MCF 10A (cell line): ENCODE measurements around the gene SPG21. TPM values are rescaled to one million over a fixed set of nuclear protein-coding genes. Genes with fewer than 3 reads are reported as not detected.

Experiments used
- BruUV-seq: library from RNA; stranded (reverse); fragments of 400-500 nt; replicated peaks from 2 replicates; lab custom pipeline; 2021; lab: Mats Ljungman, UMichigan
- CTCF ChIA-PET: fragments of 300-600 bp; sonication (Branson Sonifier 250); formaldehyde crosslinking; extraction: SDS; loops from one replicate; lab custom pipeline; 2021; ENCODE audit warnings: antibody characterized with exemption, inconsistent platforms; lab: Yijun Ruan, JAX
- POLR2A ChIA-PET: fragments of 300-600, 350-650 bp; sonication (Branson Sonifier 250); formaldehyde crosslinking; extraction: SDS; loops from one replicate; lab custom pipeline; 2020; ENCODE audit warnings: antibody characterized with exemption, inconsistent platforms; lab: Yijun Ruan, JAX
- DNase-seq: peaks from one replicate; pipeline ENCODE4 v3.0.0-alpha.2; 2018; ENCODE audit not compliant: unreplicated experiment
- H3K27ac Mint-ChIP-seq: one replicate; pipeline ENCODE4 v1.8.0; 2022; ENCODE audit warnings: mild to moderate bottlenecking, low read depth, mixed read lengths; ENCODE audit not compliant: unreplicated experiment
- H3K27me3 Mint-ChIP-seq: one replicate; pipeline ENCODE4 v1.8.0; 2022; ENCODE audit warnings: mixed read lengths; ENCODE audit not compliant: insufficient read depth, unreplicated experiment
- H3K36me3 Mint-ChIP-seq: one replicate; pipeline ENCODE4 v1.8.0; 2022; ENCODE audit warnings: mild to moderate bottlenecking, moderate library complexity, mixed read lengths; ENCODE audit not compliant: insufficient read depth, unreplicated experiment
- H3K4me1 Mint-ChIP-seq: one replicate; pipeline ENCODE4 v1.8.0; 2022; ENCODE audit warnings: mixed read lengths; ENCODE audit not compliant: insufficient read depth, unreplicated experiment
- H3K4me3 Mint-ChIP-seq: one replicate; pipeline ENCODE4 v1.8.0; 2022; ENCODE audit warnings: mild to moderate bottlenecking, moderate library complexity, mixed read lengths; ENCODE audit not compliant: unreplicated experiment
- H3K9me3 Mint-ChIP-seq: one replicate; pipeline ENCODE4 v1.8.0; 2022; ENCODE audit warnings: mixed read lengths; ENCODE audit not compliant: unreplicated experiment
- intact Hi-C: fragments of 100-400 bp; cut with micrococcal nuclease; formaldehyde crosslinking; loops from 2 replicates; pipeline ENCODE4 v1.14.1; 2022
- total RNA-seq: library from RNA; stranded (reverse); gene quantifications from 2 replicates; pipeline ENCODE4 v1.2.3, GENCODE V29; 2022
- TF ChIP-seq, protein P1 (sequence below): fragments of 200-600 bp; IDR thresholded peaks from one replicate; pipeline ENCODE4 v1.8.0; 2022; ENCODE audit warnings: antibody characterized with exemption, mild to moderate bottlenecking; ENCODE audit not compliant: unreplicated experiment

Gene SPG21
- total RNA-seq, 1 experiment from 2014 or later = 63.1 TPM

DNA sequence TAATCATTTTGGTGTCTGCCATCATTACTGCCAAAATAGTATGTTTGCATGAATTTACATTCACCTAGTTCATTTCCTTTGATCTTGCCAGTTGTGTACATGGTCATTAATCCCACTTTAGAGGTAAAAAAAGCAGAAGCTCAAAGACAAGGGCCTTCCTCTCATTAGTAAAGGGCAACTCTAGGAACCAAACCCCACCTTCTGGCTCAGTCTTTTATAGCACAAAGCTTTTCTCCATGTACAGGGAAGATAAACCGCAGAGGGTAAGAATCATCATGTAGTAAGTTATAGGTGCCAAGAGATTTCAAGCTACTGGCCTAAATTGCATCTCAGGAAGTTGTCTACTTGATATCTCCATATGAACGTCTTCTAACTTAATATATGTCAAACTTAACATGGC, 19.3 kb upstream of the SPG21 start:
- H3K4me1 Mint-ChIP-seq = no peaks in the 10 kb centered on the region
- H3K27ac Mint-ChIP-seq = no peak overlapping the region
- CTCF ChIA-PET = interaction anchor here (0.6 kb wide), 1 partner anchor 93 kb away, joined by 3 read pairs; no protein-coding TSS in a partner anchor
- H3K36me3 Mint-ChIP-seq = peaks cover 64% of the 10 kb centered on the region
- TF ChIP-seq, protein P1, sequence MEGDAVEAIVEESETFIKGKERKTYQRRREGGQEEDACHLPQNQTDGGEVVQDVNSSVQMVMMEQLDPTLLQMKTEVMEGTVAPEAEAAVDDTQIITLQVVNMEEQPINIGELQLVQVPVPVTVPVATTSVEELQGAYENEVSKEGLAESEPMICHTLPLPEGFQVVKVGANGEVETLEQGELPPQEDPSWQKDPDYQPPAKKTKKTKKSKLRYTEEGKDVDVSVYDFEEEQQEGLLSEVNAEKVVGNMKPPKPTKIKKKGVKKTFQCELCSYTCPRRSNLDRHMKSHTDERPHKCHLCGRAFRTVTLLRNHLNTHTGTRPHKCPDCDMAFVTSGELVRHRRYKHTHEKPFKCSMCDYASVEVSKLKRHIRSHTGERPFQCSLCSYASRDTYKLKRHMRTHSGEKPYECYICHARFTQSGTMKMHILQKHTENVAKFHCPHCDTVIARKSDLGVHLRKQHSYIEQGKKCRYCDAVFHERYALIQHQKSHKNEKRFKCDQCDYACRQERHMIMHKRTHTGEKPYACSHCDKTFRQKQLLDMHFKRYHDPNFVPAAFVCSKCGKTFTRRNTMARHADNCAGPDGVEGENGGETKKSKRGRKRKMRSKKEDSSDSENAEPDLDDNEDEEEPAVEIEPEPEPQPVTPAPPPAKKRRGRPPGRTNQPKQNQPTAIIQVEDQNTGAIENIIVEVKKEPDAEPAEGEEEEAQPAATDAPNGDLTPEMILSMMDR = no peak
- no peak overlapping the region for H3K4me3 Mint-ChIP-seq
- POLR2A ChIA-PET = interaction anchor here (0.6 to 0.9 kb wide), 2 partner anchors 9 to 315 kb away, joined by 3 read pairs; no protein-coding TSS in a partner anchor
- peaks cover 8% of the 10 kb centered on the region for H3K9me3 Mint-ChIP-seq
- no peaks in the 10 kb centered on the region for H3K27me3 Mint-ChIP-seq
- BruUV-seq = no TSS peak
- no peak for DNase-seq
- intact Hi-C loops = no loop called here

DNA sequence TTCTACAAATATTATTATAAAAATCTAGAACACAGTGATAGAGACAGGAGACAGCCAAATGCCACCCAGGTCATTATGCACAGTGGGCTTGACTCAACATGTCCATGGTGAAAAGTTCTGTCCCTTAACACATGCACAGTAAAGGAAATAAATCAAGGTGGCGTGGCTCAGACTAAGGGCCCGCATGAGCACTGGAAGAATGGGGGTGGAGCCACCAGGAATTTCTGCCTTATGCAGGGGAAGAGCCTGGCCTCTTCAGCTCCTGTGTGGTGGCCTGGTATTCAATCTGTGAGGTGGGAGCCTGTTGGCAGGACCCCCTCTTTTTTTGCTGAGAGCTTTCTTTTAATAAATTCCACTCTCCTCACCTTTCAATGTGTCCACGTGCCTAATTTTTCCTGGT, 17.2 kb upstream of the SPG21 start:
- ChIA-PET POLR2A (interaction anchor here (0.6 kb wide), 1 partner anchor 15 kb away, joined by 3 read pairs; no protein-coding TSS in a partner anchor), CTCF (interaction anchor here (0.6 to 0.7 kb wide), 2 partner anchors 20 to 45 kb away, joined by 3 read pairs; no protein-coding TSS in a partner anchor)
- peaks cover 58% of the 10 kb centered on the region for H3K36me3 Mint-ChIP-seq
- H3K9me3 Mint-ChIP-seq = no peaks in the 10 kb centered on the region
- no peak for DNase-seq
- H3K4me3 Mint-ChIP-seq = no peak overlapping the region
- no peaks in the 10 kb centered on the region for H3K4me1 Mint-ChIP-seq
- no peak overlapping the region for H3K27ac Mint-ChIP-seq
- BruUV-seq = no TSS peak
- TF ChIP-seq, protein P1 = no peak
- no peaks in the 10 kb centered on the region for H3K27me3 Mint-ChIP-seq
- intact Hi-C loops = no loop called here

DNA sequence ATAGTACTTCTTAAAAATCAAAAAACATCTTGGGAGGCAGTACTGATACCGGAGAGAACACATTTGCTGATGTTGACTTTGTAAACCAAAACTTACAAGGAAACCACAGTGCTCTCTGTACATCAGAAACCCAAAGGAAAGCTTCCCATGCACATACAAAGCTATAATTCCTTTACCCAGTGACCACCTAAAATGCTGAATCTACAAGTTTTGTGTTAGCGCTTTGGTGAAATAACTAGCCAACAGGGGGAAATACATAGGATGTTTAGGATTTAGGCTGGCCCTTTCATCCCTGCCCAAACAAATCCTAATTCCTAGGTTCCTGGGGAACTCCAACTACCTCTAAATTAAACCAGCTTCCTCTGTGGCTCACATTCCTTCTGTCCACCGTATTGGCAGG, 15.3 kb upstream of the SPG21 start:
- Mint-ChIP-seq H3K9me3 (no peaks in the 10 kb centered on the region), H3K4me3 (no peak overlapping the region), H3K36me3 (peaks cover 50% of the 10 kb centered on the region), H3K4me1 (no peaks in the 10 kb centered on the region), H3K27ac (no peak overlapping the region), H3K27me3 (no peaks in the 10 kb centered on the region)
- TF ChIP-seq, protein P1 = no peak
- no peak for DNase-seq
- ChIA-PET CTCF (interaction anchor here (0.6 to 1.0 kb wide), 3 partner anchors 9 to 18 kb away, joined by 3 to 4 read pairs (median 4); no protein-coding TSS in a partner anchor), POLR2A (interaction anchor here (0.9 to 1.2 kb wide), 2 partner anchors 10 to 15 kb away, joined by 3 read pairs; no protein-coding TSS in a partner anchor)
- no TSS peak for BruUV-seq
- intact Hi-C loops = no loop called here

DNA sequence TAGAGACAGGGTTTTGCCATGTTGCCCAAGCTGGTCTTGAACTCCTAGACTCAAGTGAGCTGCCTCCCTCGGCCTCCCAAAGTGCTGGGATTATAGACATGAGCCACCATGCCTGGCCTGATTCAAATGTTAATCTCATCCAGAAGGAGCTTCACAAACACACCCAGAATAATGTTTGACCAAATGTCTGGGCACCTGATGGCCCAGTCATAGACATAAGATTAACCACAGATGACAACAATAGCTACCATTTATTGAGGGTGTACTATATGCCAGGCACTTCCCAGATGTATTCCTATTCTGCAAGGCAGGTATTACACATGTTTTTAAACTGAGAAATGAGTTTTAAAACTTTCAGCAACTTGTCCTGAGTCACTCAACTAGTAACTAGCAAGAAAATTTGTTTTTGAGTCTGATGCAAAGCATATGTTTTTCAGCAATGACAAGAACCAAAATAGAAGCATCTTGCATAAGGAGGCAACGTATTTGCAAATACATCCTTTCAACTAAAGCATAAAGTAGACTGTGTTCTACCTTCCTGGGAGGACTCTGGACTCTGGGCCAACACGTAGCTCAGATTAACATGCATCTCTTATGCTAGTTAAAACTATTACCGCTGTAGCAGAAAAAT, 8.1 kb upstream of the SPG21 start:
- Mint-ChIP-seq H3K4me1 (no peaks in the 10 kb centered on the region), H3K36me3 (peaks cover 9% of the 10 kb centered on the region), H3K9me3 (no peaks in the 10 kb centered on the region), H3K27me3 (no peaks in the 10 kb centered on the region), H3K4me3 (no peak overlapping the region), H3K27ac (no peak overlapping the region)
- intact Hi-C loops = no loop called here
- DNase-seq = no peak
- ChIA-PET POLR2A (no interaction called here), CTCF (interaction anchor here (0.9 kb wide), 1 partner anchor 188 kb away, joined by 3 read pairs; no protein-coding TSS in a partner anchor)
- TF ChIP-seq, protein P1 = no peak
- no TSS peak for BruUV-seq
